AG09309 (cell line): ENCODE data around the gene TAS2R41.

Experiments used
- DNase-seq: peaks from one replicate; pipeline ENCODE4 v3.0.0-alpha.2; 2010; ENCODE audit warnings: low read depth
- H3K4me3 ChIP-seq: 2 replicates; pipeline ENCODE4 v1.5.1; 2011; ENCODE audit warnings: mild to moderate bottlenecking, low read depth, low read length, moderate library complexity; ENCODE audit not compliant: control insufficient read depth
- TF ChIP-seq, protein P1 (sequence below): IDR thresholded peaks from 2 replicates; pipeline ENCODE4 v1.5.1; 2011; ENCODE audit warnings: mild to moderate bottlenecking, low read depth, low read length, inconsistent platforms; ENCODE audit not compliant: insufficient read depth, control insufficient read depth; ENCODE audit errors: missing control alignments

Gene TAS2R41, protein sequence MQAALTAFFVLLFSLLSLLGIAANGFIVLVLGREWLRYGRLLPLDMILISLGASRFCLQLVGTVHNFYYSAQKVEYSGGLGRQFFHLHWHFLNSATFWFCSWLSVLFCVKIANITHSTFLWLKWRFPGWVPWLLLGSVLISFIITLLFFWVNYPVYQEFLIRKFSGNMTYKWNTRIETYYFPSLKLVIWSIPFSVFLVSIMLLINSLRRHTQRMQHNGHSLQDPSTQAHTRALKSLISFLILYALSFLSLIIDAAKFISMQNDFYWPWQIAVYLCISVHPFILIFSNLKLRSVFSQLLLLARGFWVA

GRCh38 chr7:143477501-143478150 is at the start of gene TAS2R41:
Gene TAS2R41, plus strand, starts transcription at chr7:143477873. Its CDS starts 0 bp downstream, at chr7:143477873.
- DNase-seq, result no peak
- TF ChIP-seq, protein P1, sequence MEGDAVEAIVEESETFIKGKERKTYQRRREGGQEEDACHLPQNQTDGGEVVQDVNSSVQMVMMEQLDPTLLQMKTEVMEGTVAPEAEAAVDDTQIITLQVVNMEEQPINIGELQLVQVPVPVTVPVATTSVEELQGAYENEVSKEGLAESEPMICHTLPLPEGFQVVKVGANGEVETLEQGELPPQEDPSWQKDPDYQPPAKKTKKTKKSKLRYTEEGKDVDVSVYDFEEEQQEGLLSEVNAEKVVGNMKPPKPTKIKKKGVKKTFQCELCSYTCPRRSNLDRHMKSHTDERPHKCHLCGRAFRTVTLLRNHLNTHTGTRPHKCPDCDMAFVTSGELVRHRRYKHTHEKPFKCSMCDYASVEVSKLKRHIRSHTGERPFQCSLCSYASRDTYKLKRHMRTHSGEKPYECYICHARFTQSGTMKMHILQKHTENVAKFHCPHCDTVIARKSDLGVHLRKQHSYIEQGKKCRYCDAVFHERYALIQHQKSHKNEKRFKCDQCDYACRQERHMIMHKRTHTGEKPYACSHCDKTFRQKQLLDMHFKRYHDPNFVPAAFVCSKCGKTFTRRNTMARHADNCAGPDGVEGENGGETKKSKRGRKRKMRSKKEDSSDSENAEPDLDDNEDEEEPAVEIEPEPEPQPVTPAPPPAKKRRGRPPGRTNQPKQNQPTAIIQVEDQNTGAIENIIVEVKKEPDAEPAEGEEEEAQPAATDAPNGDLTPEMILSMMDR, result no peak
- no peak within 1 kb of the TSS for H3K4me3 ChIP-seq

DNA sequence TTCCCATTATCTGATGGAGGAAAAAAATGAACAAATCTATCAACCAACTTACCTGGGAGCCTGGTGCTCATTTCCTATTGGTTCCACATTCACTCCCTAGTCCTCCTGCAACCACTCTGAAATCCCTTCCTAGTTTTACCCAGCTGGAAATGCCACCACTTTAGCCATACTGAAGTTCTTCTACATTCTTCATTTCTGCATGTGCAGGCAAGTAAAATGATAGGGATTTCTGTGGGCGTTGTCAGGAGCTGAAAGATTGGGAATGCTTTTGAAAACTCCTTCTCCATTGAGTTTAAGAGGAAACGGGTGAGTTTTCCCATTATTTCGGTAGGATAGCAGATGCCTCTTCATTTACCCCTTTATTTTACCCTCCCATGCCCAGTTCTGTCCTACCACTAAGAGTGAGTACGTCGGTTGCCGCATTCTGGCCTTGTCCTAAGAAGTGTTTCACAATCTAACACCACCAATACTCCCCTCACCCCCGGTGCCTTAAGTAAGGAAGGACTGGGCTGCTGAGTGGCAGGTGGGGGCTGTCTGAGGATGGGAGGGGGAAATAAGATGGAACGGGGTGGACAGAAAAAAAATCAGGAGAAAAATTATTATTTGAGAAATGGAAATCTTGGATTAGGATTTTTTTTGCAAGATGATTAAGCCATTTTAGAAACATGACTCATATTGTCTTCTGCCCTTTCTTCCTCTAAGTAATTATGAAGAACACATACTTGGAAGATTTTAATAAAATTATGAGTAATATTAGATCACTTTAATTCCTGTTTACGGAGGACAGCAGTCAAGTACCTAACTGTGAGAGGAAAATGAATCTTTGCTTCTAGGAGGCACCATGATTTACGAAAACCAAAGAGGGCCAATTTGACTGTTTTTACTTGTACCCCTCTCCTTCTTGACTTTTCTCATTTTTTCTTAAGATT is 47.6 kb upstream of the TAS2R41 start:
- H3K4me3 ChIP-seq, result no peak overlapping the region
- no peak for DNase-seq
- TF ChIP-seq, protein P1, result no peak

DNA sequence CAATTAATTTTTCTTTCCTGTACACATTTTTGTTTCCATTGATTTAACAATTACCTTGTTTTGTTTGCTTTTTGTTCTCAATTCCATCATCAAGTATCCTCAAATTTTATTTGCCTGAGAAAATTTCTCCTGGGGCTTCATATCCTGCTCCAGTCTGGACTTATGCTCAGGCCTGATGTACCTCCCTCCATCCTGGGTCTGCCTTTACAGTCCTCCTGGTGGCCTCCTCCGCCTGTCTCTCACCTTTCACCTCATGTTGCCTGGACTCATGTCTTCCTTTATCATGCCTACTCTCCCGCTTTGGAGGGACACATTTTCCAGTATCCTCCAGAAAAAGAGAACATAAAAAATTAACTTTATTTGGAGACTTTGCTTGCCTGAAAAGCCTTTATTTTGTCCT is 46.6 kb upstream of the TAS2R41 start:
- DNase-seq, result no peak
- no peak overlapping the region for H3K4me3 ChIP-seq
- TF ChIP-seq, protein P1, result no peak

DNA sequence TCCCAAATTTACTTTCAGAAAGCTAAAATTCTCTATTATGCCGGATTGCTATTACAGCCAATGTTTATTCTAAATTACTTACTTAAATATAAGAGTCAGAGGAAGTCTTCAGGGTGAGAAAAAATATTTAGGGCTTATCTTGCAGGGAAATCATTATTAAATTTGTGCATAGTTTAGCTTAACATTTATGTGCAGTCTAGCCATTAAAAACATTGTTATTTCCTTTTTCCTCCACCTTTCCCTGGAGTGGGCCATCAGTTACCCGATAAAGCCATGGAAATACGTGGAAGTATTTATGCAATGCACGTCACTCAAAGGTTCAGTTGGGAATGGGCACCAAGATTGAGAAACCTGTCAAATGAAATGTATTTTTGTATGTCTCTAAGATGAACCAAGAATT is 43.9 kb upstream of the TAS2R41 start:
- TF ChIP-seq, protein P1, result no peak
- DNase-seq, result no peak
- H3K4me3 ChIP-seq, result no peak overlapping the region

GRCh38 chr7:143434660-143435059 is 43.0 kb upstream of the TAS2R41 start:
- H3K4me3 ChIP-seq, result no peak overlapping the region

GRCh38 chr7:143435266-143435665 is 42.4 kb upstream of the TAS2R41 start:
- no peak overlapping the region for H3K4me3 ChIP-seq
- TF ChIP-seq, protein P1, result no peak
- DNase-seq, result no peak

More at GRCh38 chr7:143434660-143435059, 43.0 kb upstream of the TAS2R41 start:
- DNase-seq, result no peak
- TF ChIP-seq, protein P1, result no peak
